ENCODE measurements around the gene TULP1. TPM values are rescaled to one million over a fixed set of nuclear protein-coding genes. Genes with fewer than 3 reads are reported as not detected.
A peak's percentile ranks its signal among the peaks of the same experiment; 100 is the strongest.
"Not testable (repeated sequence)": the region's sequence is repeated elsewhere in the genome, so short reads cannot be mapped to it uniquely, and the experiment has no call there.

TULP1 gene
- 1.7 TPM for polyA plus RNA-seq (ENCODE audit: insufficient read length)
- long read RNA-seq, donor 1 = 0 reads
- long read RNA-seq, donor 2 = 0 reads
- long read RNA-seq, donor 3 = 0 reads
- long read RNA-seq, donor 4 = 0 reads
- long read RNA-seq, donor 5 = 0 reads
- long read RNA-seq, donor 6 = 0 reads
- long read RNA-seq, donor 7, partial matches to known transcripts = 5 of 5 reads
- long read RNA-seq, donor 7, other reads (novel, unspliced or antisense) = 0 of 5 reads
- long read RNA-seq, donor 8 = 0 reads

- DNase-seq = no peak
These were observed at the start of gene TULP1 for GRCh38 chr6:35512740-35513139. TSS of gene TULP1 (minus strand) at chr6:35512896. CDS start at chr6:35512858, 38 bp downstream.

DNA sequence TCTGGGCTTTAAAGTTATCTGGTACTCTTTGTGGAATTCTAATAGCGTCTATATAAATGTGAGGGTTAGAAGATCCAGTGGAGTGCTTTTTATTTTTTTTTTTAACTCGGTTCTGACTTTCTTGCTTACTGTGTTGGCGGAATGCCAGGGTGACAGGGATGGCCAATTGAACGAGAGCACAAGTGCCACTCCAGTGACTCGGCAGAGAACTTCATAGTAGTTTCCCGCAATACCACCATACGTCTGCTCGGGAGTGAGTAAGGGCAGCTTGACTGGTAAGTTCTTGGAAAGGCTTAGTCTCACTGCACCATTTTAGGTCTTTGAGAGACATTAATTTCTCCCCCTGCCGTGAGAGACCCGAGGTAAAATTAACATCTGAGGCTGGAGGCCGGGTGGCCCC lies 49.4 kb upstream of the TULP1 start:
- DNase-seq = no peak

DNA sequence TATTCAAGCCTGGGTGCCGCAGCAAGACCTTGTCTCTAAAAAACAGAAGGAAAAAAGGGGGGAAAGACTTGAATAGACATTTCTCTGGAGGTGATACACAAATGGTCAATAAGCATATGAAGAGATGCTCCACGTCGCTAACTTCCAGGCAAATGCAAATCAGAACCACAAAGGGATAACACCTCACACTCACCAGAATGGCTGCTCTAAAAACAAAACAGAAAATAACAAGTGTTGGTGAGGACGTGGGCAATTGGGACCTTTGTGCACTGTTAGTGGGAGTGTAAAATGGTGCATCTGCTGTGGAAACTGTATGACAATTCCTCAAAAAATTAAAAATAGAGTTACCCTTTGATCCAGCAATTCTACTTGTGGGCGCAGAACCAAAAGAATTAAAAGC lies 48.4 kb upstream of the TULP1 start:
- DNase-seq = no peak

DNA sequence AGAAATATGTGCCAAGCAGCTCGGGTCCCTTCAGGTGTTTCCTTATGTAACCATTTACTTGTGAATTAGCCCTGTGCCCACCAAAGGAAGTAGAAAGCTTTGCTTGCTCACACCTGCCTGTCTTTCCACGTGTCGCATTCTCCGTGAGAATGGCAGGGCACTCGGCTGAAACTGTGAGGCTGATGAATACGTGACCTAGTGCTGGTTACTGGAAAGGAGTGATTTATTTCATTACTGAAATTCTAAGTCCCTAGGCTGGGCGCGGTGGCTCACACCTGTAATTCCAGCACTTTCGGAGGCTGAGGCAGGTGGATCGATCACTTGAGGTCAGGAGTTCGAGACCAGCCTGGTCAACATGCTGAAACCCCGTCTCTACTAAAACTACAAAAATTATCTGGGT lies 45.9 kb upstream of the TULP1 start:
- no peak for DNase-seq

- no peak for DNase-seq
These were observed 44.5 kb upstream of the TULP1 start for GRCh38 chr6:35557239-35557638.

GRCh38 chr6:35554811-35555210 lies 42.1 kb upstream of the TULP1 start:
- DNase-seq = no peak

- no peak for DNase-seq
These were observed 40.6 kb upstream of the TULP1 start for GRCh38 chr6:35553315-35553714.

DNA sequence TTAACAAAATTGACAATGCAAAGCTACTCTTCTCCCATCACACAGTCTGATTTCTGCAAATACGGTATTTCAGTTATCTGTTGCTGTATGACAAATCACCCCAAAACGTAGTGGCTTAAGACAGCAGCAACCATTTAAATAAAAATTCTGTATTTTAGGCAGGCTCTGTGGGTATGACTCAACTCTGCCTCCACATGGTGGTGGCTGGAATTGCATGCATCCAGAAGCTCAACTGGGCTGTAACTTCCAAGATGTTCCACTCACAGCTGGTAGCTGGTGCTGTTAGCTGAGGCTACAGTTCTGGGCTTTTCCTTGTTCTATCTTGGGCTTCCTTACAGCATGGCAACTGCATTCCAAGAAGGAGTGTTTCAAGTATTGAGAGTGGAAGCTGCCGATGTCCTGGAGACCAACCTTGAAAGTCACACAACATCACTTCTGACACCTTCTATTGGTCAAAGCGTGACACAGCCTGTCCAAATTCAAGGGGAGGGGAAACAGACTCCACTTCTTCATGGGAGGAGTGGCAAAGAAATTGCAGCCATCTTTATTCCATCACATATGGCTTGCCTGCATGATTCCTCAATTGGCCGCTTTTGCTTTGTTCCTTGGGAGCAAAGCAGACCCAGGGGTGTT lies 39.7 kb upstream of the TULP1 start:
- no peak for DNase-seq

DNA sequence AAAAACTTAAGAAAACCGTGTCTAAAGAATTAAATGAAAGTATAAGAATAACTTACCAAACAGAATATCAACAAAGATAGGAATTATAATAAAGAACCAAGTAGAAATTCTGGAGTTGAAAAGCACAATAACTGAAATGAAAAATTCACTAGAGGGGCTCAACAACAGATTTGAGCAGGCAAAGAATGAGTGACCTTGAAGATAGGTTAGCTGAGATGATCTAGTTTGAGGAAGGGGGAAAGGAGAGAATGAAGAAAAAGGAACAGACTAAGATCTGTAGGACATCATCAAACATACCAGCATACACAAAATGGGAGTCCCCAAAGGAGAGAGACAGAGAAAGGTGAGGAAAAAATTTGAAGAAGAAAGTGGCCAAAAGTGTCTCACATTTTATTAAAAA lies 37.7 kb upstream of the TULP1 start:
- no peak for DNase-seq

DNA sequence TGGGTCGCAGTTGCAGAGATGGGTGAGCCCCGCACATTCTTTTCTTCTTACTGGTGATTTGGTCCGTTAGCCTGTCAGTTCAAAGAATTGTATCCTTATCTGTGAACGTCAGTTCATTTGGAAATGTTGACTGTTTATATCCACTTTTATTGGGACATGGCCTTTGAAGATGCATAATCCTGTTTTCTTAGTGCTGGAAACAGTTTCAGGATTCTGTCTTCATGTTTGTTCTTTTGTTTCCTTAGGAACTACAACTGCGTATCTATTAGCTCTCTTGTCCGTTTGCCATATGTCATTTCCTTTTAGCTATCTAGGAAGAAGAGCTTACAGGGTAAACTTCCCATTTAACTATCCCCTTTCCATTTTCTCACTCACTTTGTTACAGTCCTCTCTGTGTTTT lies 35.0 kb upstream of the TULP1 start:
- DNase-seq = no peak

GRCh38 chr6:35544769-35545361 lies 32.2 kb upstream of the TULP1 start:
- DNase-seq = no peak

DNA sequence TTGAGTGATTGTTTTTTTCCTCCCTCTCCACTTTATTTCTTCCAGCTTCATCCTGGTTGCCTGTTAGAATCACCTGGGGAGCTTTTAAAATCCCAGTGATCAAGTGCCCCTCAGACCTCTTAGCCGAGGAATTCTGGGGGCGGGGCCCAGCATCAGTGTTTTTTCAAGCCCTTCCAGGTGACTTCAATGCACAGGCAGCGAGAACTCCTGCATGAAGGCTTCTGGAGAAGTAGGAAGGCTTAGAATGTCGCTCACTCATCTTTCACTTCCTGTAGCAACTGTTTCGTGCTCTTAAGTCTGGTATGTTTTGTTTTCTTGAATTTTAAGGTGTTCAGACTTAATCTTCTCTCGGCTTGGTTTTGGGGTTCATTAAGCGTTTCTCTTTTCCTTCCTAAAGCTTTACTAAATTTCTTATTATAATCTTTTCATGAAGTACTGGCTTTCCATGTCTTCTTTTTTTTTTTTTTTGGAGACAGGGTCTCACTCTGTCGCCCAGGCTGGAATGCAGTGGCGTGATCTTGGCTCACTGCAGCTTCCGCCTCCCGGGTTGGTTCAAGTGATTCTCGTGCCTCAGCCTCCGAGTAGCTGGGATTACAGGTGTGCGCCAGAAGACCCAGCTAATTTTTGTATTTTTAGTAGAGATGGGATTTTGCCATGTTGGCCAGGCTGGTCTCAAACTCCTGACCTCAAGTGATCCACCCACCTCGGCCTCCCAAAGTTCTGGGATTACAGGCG lies 30.9 kb upstream of the TULP1 start:
- DNase-seq = no peak

GRCh38 chr6:35541836-35542235 lies 29.1 kb upstream of the TULP1 start:
- no peak for DNase-seq

DNA sequence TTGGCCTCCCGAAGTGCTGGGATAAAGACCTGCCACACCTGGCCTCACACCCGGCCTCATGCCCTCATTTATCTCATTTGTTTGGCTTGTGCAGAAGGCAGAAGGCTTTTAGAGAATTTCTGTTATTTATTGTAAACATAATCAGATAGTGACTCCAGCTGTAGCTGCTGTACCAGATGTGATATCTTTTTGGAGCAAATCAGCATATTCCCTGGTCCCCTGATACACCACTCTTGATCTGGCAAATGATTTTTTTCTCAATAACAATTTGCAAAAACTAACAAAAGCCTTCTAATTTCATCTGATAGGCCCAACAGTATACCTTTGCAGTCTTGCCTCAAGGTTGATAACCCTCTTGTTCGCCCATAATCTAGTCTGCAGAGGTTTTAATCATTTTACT lies 26.5 kb upstream of the TULP1 start:
- DNase-seq = no peak

DNA sequence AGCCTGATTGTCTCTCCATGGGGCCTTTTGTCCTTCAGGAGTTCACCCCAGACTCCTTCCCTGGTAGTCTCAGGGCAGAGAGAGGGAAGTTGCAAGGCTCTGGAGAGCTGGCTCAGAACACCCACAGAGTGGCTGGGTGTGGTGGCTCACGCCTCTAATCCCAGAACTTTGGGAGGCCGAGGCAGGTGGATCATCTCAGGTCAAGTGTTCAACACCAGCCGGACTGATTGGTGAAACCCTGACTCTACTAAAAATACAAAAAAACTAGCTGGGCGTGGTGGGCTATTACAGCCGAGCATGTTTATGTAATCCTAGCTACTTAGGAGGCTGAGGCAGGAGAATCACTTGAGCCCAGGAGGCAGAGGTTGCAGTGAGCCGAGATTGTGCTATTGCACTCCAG lies 23.2 kb upstream of the TULP1 start:
- not testable (repeated sequence) for DNase-seq

GRCh38 chr6:35534407-35535170 lies 21.9 kb upstream of the TULP1 start:
- DNase-seq = no peak

- DNase-seq = no peak
These were observed 21.3 kb upstream of the TULP1 start for GRCh38 chr6:35533981-35534380.

DNA sequence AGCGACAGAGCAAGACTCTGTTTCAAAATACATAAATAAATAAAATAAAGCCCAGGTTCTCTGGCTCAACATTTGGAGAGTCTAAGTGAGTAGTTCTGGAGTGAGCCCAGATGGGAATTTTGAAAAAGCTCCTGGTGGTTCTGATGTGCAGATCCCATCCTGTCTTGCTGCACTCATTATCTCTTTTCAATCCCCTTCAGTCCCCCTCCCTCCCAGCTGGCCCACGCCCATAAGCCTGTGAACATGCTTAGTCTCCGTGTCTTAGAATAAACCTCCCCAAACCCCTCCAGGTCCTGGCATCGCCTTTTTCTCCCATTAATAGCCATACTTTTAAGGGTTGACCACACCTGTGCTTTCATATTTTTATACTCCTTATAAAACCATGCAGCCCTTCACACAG lies 19.4 kb upstream of the TULP1 start:
- no peak for DNase-seq

- DNase-seq = no peak
These were observed 11.8 kb upstream of the TULP1 start for GRCh38 chr6:35524380-35525020.

GRCh38 chr6:35522660-35523658 lies 10.3 kb upstream of the TULP1 start:
- peak; percentile 62 for DNase-seq

DNA sequence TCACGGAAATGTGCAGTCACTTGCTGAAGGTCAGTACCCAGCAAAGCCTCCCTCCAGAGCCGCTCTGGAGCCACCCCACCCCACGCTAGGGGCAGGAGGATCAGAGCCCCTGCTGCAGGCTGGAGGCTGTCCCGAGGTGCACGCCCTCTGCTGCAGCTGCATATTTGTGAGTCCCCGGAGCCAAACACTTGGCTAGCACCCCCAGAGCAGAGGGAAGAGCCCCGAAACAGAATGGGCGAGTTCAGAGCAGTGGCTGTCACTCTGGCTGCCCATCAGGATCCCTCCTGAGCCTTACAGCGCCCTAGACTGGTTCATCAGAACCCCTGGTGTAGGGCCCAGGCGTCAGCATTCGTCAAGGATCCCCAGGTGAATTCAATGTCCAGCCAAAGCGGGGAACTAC lies 9.5 kb upstream of the TULP1 start:
- DNase-seq = no peak

Data from left kidney (tissue), 8 donors.